ENCODE measurements around the gene EFNA5. TPM values are rescaled to one million over a fixed set of nuclear protein-coding genes. Genes with fewer than 3 reads are reported as not detected.

The EFNA5 gene
- total and polyA plus RNA-seq, 2 of the 8 experiments (the other 6 are each of a cell fraction or from before 2014, with no cell fraction given): 9.6 to 21.8 TPM

- H3K79me1 ChIP-seq (ENCODE audit: low read depth, low read length): no peaks in the 10 kb centered on the region; the same call in 1 of the 2 replicates
- H2AFZ ChIP-seq (ENCODE audit: low read length): no peak overlapping the region
- H4K5ac ChIP-seq (ENCODE audit: insufficient read length, low read depth, low read length): no peak overlapping the region
- CTCF ChIA-PET (ENCODE audit: partially characterized antibody): interaction anchor here (0.7 kb wide), 1 partner anchor 45 kb away, joined by 3 read pairs; no protein-coding TSS in a partner anchor
- H3K4me2 ChIP-seq (ENCODE audit: insufficient read depth in 1 of 2, low read depth in 2 of 2, low read length in 2 of 2): no peak overlapping the region
- TF ChIP-seq EZH2 (IDR thresholded peaks at IDR 0.05; ENCODE audit: low read depth, low read length, severe bottlenecking) (no peak), BACH1 (IDR thresholded peaks at IDR 0.05; ENCODE audit: low read length) (no peak), SP4 (IDR thresholded peaks at IDR 0.05; ENCODE audit: low read length) (no peak), HDAC2 (IDR thresholded peaks at IDR 0.05; ENCODE audit: borderline replicate concordance in 1 of 2, low read depth in 2 of 2, low read length in 2 of 2) (no peak)
- no peak overlapping the region for H3K4ac ChIP-seq (replicated peaks; ENCODE audit: insufficient read length, low read depth, low read length)
- no peak overlapping the region for H3K27ac ChIP-seq (ENCODE audit: low read depth, low read length)
- H3K14ac ChIP-seq (ENCODE audit: insufficient read length): no peak overlapping the region
- FAIRE-seq (no peak), DNase-seq (ENCODE audit: low read depth in 1 of 2, low spot score in 2 of 2) (no peak)
- no peak overlapping the region for H2BK20ac ChIP-seq (ENCODE audit: low read length)
- H3K4me1 ChIP-seq (replicated peaks in 1 of 4; ENCODE audit: control insufficient read depth in 3 of 4, insufficient read depth in 4 of 4, low read length in 3 of 4): peaks cover 0 to 33% (median 24%) of the 10 kb centered on the region in 4 experiments; a peak in 5 of 7 replicates
- no peak overlapping the region for H2BK15ac ChIP-seq (ENCODE audit: low read length)
- no peaks in the 10 kb centered on the region; a peak in 1 of 8 replicates for H3K36me3 ChIP-seq (ENCODE audit: control insufficient read depth in 2 of 4, insufficient read depth in 4 of 4, low read length in 3 of 4)
- no peak overlapping the region for H2BK12ac ChIP-seq (ENCODE audit: low read depth, low read length)
- no peaks in the 10 kb centered on the region for H3K9me3 ChIP-seq (ENCODE audit: insufficient read depth in 2 of 2, low read depth in 1 of 2, low read length in 1 of 2)
- WGBS, 2 experiments (ENCODE audit: extremely low coverage in 1 of 2, insufficient coverage in 1 of 2, insufficient read length in 1 of 2, insufficient replicate concordance in 2 of 2, low coverage in 1 of 2, low lambda C conversion rate in 2 of 2, missing lambda C conversion rate in 1 of 2): 86% methylated on average over 1 of the region's 1 CpG; no CpG with 5 or more reads in 1 of the 2 experiments
- POLR2A ChIA-PET (ENCODE audit: partially characterized antibody): no interaction called here
- no peaks in the 10 kb centered on the region for H4K20me1 ChIP-seq (replicated peaks in 1 of 2; ENCODE audit: control insufficient read depth in 1 of 2, insufficient read depth in 2 of 2, low read length in 2 of 2)
- no peaks in the 10 kb centered on the region for H3K27me3 ChIP-seq (replicated peaks in 1 of 4; ENCODE audit: control insufficient read depth in 3 of 4, extremely low read depth in 1 of 4, insufficient read depth in 3 of 4, low read length in 3 of 4)
- no peak overlapping the region for H3K18ac ChIP-seq (ENCODE audit: extremely low read depth, low read length)
- no peak overlapping the region for H2AK5ac ChIP-seq (ENCODE audit: low read depth, low read length)
- H3K9ac ChIP-seq (replicated peaks in 1 of 4; ENCODE audit: extremely low read depth in 1 of 4, low read depth in 3 of 4, low read length in 3 of 4): no peak overlapping the region
- peaks cover 0 to 8% of the 10 kb centered on the region in 2 experiments; a peak in 3 of 4 replicates for H3K79me2 ChIP-seq (ENCODE audit: control insufficient read depth in 1 of 2, insufficient read depth in 2 of 2, low read length in 2 of 2)
- H3K4me3 ChIP-seq (ENCODE audit: extremely low read depth in 1 of 4, insufficient read depth in 2 of 4, low read depth in 3 of 4, low read length in 4 of 4): no peak overlapping the region
- H2BK120ac ChIP-seq (replicated peaks; ENCODE audit: low read depth, low read length): no peak overlapping the region
- H4K8ac ChIP-seq (ENCODE audit: extremely low read depth, insufficient read depth, low read length): no peak overlapping the region
- no peaks in the 10 kb centered on the region for H3K23me2 ChIP-seq (ENCODE audit: low read depth, low read length)
- no peak overlapping the region for H2BK5ac ChIP-seq (ENCODE audit: low read depth, low read length)
- no peak overlapping the region for H3K23ac ChIP-seq (ENCODE audit: insufficient read length)
- no peak overlapping the region for H4K91ac ChIP-seq (replicated peaks; ENCODE audit: insufficient read length, low read length)
- no peak overlapping the region for H3K56ac ChIP-seq (replicated peaks; ENCODE audit: insufficient read length, low read depth, low read length)
Measured at GRCh38 chr5:107500840-107501239, 169.9 kb downstream of the EFNA5 start.

Data from H1 (cell line).